WTC11 (cell line): ENCODE data around the gene CRABP2. TPM values are rescaled to one million over a fixed set of nuclear protein-coding genes. Genes with fewer than 3 reads are reported as not detected.

Experiments
- ATAC-seq: fragments of 200-7000 bp; cut with Tn5 transposase; 2 replicates; pipeline ENCODE4 v1.10.0; 2021; ENCODE audit warnings: mild to moderate bottlenecking, moderate library complexity
- CTCF ChIA-PET: fragments of 300-600 bp; sonication (Branson Sonifier 250); formaldehyde crosslinking; loops from one replicate; lab custom pipeline; 2021; ENCODE audit warnings: antibody characterized with exemption; lab: Charles Lee
- POLR2A ChIA-PET: fragments of 350-600 bp; sonication (Branson Sonifier 250); formaldehyde crosslinking; loops from one replicate; lab custom pipeline; 2021; ENCODE audit warnings: antibody characterized with exemption; lab: Charles Lee
- DNase-seq: peaks from one replicate; pipeline ENCODE4 v3.0.0; 2021; ENCODE audit warnings: low spot score
- H3K27ac Mint-ChIP-seq: 2 replicates; pipeline ENCODE4 v1.8.0; 2021; ENCODE audit warnings: mixed read lengths
- H3K27me3 Mint-ChIP-seq: 2 replicates; pipeline ENCODE4 v1.8.0; 2021; ENCODE audit warnings: low read depth, mild to moderate bottlenecking, moderate library complexity, mixed read lengths
- H3K36me3 Mint-ChIP-seq: 2 replicates; pipeline ENCODE4 v1.8.0; 2021; ENCODE audit warnings: mixed read lengths
- H3K4me1 Mint-ChIP-seq: 2 replicates; pipeline ENCODE4 v1.8.0; 2022; ENCODE audit warnings: mixed read lengths
- H3K4me3 Mint-ChIP-seq: 2 replicates; pipeline ENCODE4 v1.8.0; 2021; ENCODE audit warnings: mild to moderate bottlenecking, moderate library complexity, mixed read lengths
- H3K9me3 Mint-ChIP-seq: 2 replicates; pipeline ENCODE4 v1.8.0; 2021; ENCODE audit warnings: mixed read lengths
- ATF1 ChIP-seq: sonication (generic); formaldehyde crosslinking; IDR thresholded peaks from 2 replicates; pipeline ENCODE4 v1.8.1; 2023; ENCODE audit warnings: mild to moderate bottlenecking, moderate library complexity, missing genetic modification reagents
- CBFB ChIP-seq: sonication (generic); formaldehyde crosslinking; IDR thresholded peaks from 2 replicates; pipeline ENCODE4 v1.8.1; 2022; ENCODE audit warnings: mild to moderate bottlenecking, low read depth, missing genetic modification reagents
- CDX4 ChIP-seq: fragments of 250-450 bp; sonication (Bioruptor Pico); IDR thresholded peaks from 2 replicates; pipeline ENCODE4 v1.9.0; 2021; ENCODE audit warnings: moderate library complexity, mild to moderate bottlenecking, inconsistent platforms, borderline replicate concordance
- ETV6 ChIP-seq: sonication (generic); formaldehyde crosslinking; IDR thresholded peaks from 2 replicates; pipeline ENCODE4 v1.8.1; 2022; ENCODE audit warnings: mild to moderate bottlenecking, missing genetic modification reagents
- FOXK1 ChIP-seq: sonication (generic); formaldehyde crosslinking; IDR thresholded peaks from 2 replicates; pipeline ENCODE4 v1.8.0; 2022; ENCODE audit warnings: mild to moderate bottlenecking, moderate library complexity, missing genetic modification reagents
- FOXP1 ChIP-seq: sonication (generic); formaldehyde crosslinking; IDR thresholded peaks from 2 replicates; pipeline ENCODE4 v1.8.0; 2022; ENCODE audit warnings: missing genetic modification reagents, mild to moderate bottlenecking, moderate library complexity, borderline replicate concordance
- IRF2 ChIP-seq: sonication (generic); formaldehyde crosslinking; IDR thresholded peaks from 2 replicates; pipeline ENCODE4 v1.8.0; 2022; ENCODE audit warnings: low read depth, missing genetic modification reagents, borderline replicate concordance
- MXD4 ChIP-seq: fragments of 250-450 bp; sonication (Bioruptor Pico); IDR thresholded peaks from 2 replicates; pipeline ENCODE4 v1.8.0; 2021; ENCODE audit warnings: mild to moderate bottlenecking, moderate library complexity, borderline replicate concordance
- MYBL2 ChIP-seq: sonication (generic); formaldehyde crosslinking; IDR thresholded peaks from 2 replicates; pipeline ENCODE4 v1.8.1; 2023; ENCODE audit warnings: mild to moderate bottlenecking, moderate library complexity, missing genetic modification reagents
- OVOL2 ChIP-seq: fragments of 250-450 bp; sonication (Bioruptor Pico); IDR thresholded peaks from 2 replicates; pipeline ENCODE4 v1.9.0; 2021; ENCODE audit warnings: mild to moderate bottlenecking, borderline replicate concordance
- RORB ChIP-seq: fragments of 250-450 bp; sonication (Bioruptor Pico); IDR thresholded peaks from 2 replicates; pipeline ENCODE4 v1.9.0; 2021; ENCODE audit warnings: mild to moderate bottlenecking
- TCF7 ChIP-seq: sonication (generic); formaldehyde crosslinking; IDR thresholded peaks from 2 replicates; pipeline ENCODE4 v1.8.0; 2022; ENCODE audit warnings: mild to moderate bottlenecking, low read depth, missing genetic modification reagents, moderate library complexity
- ZNF219 ChIP-seq: sonication (generic); formaldehyde crosslinking; IDR thresholded peaks from 2 replicates; pipeline ENCODE4 v1.8.0; 2023; ENCODE audit warnings: missing genetic modification reagents, mild to moderate bottlenecking, borderline replicate concordance
- ZNF396 ChIP-seq: fragments of 250-450 bp; sonication (Bioruptor Pico); IDR thresholded peaks from 2 replicates; pipeline ENCODE4 v1.8.0; 2021; ENCODE audit warnings: mild to moderate bottlenecking, moderate library complexity, borderline replicate concordance
- ZNF416 ChIP-seq: fragments of 250-450 bp; sonication (Bioruptor Pico); IDR thresholded peaks from 2 replicates; pipeline ENCODE4 v1.9.0; 2021; ENCODE audit warnings: mild to moderate bottlenecking, inconsistent platforms
- total RNA-seq: library from RNA; stranded (reverse); gene quantifications from 3 replicates; pipeline ENCODE4 v1.2.3, GENCODE V29; 2021
- TF ChIP-seq, protein P1 (sequence below): sonication (generic); formaldehyde crosslinking; IDR thresholded peaks from 2 replicates; pipeline ENCODE4 v1.8.0; 2022; ENCODE audit warnings: mild to moderate bottlenecking, missing genetic modification reagents
- TF ChIP-seq, protein P2 (sequence below): fragments of 250-450 bp; sonication (Bioruptor Pico); IDR thresholded peaks from 2 replicates; pipeline ENCODE4 v2.1.2; 2022; ENCODE audit warnings: mild to moderate bottlenecking, moderate library complexity
- TF ChIP-seq, protein P3 (sequence below): fragments of 250-450 bp; sonication (Bioruptor Pico); IDR thresholded peaks from 2 replicates; pipeline ENCODE4 v1.8.0; 2021; ENCODE audit warnings: mild to moderate bottlenecking

CRABP2 gene
- total RNA-seq, 1 experiment from 2014 or later = 135 TPM

DNA sequence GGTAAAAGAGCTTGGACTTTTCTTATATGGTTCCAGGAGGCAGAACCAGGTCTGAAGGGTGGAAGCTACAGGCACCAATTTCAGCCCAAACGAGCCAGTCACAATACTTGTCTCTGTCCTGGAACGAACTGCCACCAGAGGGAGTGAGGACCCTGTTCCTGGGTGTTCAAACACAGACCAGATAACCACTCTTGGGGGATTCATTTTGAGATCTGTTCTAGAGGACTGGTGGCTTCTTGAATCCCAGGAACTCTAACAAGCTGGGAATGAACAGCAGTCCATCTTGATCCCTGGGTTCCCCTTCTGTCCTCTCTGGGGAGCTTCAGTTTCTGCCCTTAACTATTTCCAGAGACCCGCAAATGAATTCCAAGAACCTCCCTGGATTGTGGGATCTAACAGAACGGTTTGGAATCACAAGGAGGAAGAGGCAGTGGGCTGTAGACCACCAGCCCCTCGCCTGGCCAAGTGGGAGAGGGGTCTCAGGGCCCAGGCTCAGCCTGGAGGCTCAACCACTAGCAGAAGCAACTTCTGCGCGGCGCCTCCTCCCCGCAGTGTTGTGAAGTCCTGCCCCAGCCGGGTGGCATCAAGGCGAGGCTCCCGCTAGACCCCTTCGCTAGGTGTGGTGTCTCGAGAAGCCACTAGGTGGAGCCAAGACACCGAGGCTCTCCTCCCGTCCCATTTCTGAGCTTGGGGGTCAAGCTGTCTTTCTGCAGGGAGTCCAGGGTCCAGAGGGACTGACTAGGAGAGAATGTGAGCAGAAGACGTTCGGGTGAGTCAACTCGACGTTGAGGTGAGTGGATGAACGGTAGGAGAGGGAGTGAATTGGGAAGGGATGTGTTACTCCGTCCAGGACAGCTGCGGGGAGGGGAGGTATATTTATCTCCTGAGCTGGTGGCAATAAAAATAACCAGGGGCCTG is 16.1 kb downstream of the CRABP2 start (continued):
- TF ChIP-seq FOXP1 (CRISPR knock-in tag) (peak; percentile 53; the same call in 1 of the 2 replicates), ETV6 (CRISPR knock-in tag) (0 out of 2 replicates have a peak, but pooled peaks have one; percentile 47)

GRCh38 chr1:156684227-156684782 is 21.1 kb downstream of the CRABP2 start:
- H3K4me3 Mint-ChIP-seq = no peak overlapping the region

GRCh38 chr1:156682166-156682890 is 23.1 kb downstream of the CRABP2 start:
- TF ChIP-seq CDX4 (no peak), CBFB (CRISPR knock-in tag) (no peak)
- POLR2A ChIA-PET = interaction anchor here (0.8 to 1.1 kb wide), 2 partner anchors 14 to 24 kb away, joined by 3 read pairs; no protein-coding TSS in a partner anchor
- H3K27ac Mint-ChIP-seq = no peak overlapping the region
- H3K4me3 Mint-ChIP-seq = no peak overlapping the region
- peaks cover 25% of the 10 kb centered on the region for H3K27me3 Mint-ChIP-seq
- ATAC-seq (peak; percentile 70), DNase-seq (no peak)
- H3K36me3 Mint-ChIP-seq = no peaks in the 10 kb centered on the region
- CTCF ChIA-PET = interaction anchor here (0.6 to 17.1 kb wide), 19 partner anchors 9 to 245 kb away, joined by 3 to 1553 read pairs (median 9); partner anchors contain the start of genes BCAN, CRABP2, HAPLN2 and ISG20L2
- no peaks in the 10 kb centered on the region for H3K9me3 Mint-ChIP-seq
- peaks cover 36% of the 10 kb centered on the region for H3K4me1 Mint-ChIP-seq

More at GRCh38 chr1:156684227-156684782, 21.1 kb downstream of the CRABP2 start:
- CTCF ChIA-PET = interaction anchor here (0.6 to 17.1 kb wide), 14 partner anchors 8 to 243 kb away, joined by 3 to 1553 read pairs (median 6); partner anchors contain the start of genes BCAN, CRABP2, ISG20L2 and METTL25B
- DNase-seq = no peak
- Mint-ChIP-seq H3K9me3 (no peaks in the 10 kb centered on the region), H3K27me3 (peaks cover 13% of the 10 kb centered on the region), H3K27ac (no peak overlapping the region)
- TF ChIP-seq ATF1 = no peak
- TF ChIP-seq, protein P1, sequence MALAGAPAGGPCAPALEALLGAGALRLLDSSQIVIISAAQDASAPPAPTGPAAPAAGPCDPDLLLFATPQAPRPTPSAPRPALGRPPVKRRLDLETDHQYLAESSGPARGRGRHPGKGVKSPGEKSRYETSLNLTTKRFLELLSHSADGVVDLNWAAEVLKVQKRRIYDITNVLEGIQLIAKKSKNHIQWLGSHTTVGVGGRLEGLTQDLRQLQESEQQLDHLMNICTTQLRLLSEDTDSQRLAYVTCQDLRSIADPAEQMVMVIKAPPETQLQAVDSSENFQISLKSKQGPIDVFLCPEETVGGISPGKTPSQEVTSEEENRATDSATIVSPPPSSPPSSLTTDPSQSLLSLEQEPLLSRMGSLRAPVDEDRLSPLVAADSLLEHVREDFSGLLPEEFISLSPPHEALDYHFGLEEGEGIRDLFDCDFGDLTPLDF (CRISPR knock-in tag) = no peak
- TF ChIP-seq FOXK1 (CRISPR knock-in tag) = no peak
- TF ChIP-seq, protein P2, sequence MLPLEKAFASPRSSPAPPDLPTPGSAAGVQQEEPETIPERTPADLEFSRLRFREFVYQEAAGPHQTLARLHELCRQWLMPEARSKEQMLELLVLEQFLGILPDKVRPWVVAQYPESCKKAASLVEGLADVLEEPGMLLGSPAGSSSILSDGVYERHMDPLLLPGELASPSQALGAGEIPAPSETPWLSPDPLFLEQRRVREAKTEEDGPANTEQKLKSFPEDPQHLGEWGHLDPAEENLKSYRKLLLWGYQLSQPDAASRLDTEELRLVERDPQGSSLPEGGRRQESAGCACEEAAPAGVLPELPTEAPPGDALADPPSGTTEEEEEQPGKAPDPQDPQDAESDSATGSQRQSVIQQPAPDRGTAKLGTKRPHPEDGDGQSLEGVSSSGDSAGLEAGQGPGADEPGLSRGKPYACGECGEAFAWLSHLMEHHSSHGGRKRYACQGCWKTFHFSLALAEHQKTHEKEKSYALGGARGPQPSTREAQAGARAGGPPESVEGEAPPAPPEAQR (CRISPR knock-in tag) = no peak
- TF ChIP-seq ZNF219 (CRISPR knock-in tag) = no peak
- TF ChIP-seq OVOL2 (CRISPR knock-in tag) = no peak
- TF ChIP-seq ZNF416 (CRISPR knock-in tag) = no peak
- TF ChIP-seq MYBL2 (CRISPR knock-in tag) = no peak
- TF ChIP-seq RORB (CRISPR knock-in tag) = no peak
- no peak for TF ChIP-seq TCF7 (CRISPR knock-in tag)
- TF ChIP-seq MXD4 (CRISPR knock-in tag) = no peak
- no peak for TF ChIP-seq IRF2 (CRISPR knock-in tag)
- TF ChIP-seq, protein P3, sequence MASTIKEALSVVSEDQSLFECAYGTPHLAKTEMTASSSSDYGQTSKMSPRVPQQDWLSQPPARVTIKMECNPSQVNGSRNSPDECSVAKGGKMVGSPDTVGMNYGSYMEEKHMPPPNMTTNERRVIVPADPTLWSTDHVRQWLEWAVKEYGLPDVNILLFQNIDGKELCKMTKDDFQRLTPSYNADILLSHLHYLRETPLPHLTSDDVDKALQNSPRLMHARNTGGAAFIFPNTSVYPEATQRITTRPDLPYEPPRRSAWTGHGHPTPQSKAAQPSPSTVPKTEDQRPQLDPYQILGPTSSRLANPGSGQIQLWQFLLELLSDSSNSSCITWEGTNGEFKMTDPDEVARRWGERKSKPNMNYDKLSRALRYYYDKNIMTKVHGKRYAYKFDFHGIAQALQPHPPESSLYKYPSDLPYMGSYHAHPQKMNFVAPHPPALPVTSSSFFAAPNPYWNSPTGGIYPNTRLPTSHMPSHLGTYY (CRISPR knock-in tag) = no peak
- no peak for TF ChIP-seq ZNF396 (CRISPR knock-in tag)
- TF ChIP-seq, all 79 proteins: peak for 0
- POLR2A ChIA-PET = interaction anchor here (0.6 to 1.0 kb wide), 3 partner anchors 22 to 44 kb away, joined by 3 to 4 read pairs (median 4); partner anchors contain the start of genes CRABP2 and METTL25B
- no peak for ATAC-seq
- H3K4me1 Mint-ChIP-seq = peaks cover 31% of the 10 kb centered on the region
- H3K36me3 Mint-ChIP-seq = no peaks in the 10 kb centered on the region
